ENCODE measurements around the gene SSR4.

DNA sequence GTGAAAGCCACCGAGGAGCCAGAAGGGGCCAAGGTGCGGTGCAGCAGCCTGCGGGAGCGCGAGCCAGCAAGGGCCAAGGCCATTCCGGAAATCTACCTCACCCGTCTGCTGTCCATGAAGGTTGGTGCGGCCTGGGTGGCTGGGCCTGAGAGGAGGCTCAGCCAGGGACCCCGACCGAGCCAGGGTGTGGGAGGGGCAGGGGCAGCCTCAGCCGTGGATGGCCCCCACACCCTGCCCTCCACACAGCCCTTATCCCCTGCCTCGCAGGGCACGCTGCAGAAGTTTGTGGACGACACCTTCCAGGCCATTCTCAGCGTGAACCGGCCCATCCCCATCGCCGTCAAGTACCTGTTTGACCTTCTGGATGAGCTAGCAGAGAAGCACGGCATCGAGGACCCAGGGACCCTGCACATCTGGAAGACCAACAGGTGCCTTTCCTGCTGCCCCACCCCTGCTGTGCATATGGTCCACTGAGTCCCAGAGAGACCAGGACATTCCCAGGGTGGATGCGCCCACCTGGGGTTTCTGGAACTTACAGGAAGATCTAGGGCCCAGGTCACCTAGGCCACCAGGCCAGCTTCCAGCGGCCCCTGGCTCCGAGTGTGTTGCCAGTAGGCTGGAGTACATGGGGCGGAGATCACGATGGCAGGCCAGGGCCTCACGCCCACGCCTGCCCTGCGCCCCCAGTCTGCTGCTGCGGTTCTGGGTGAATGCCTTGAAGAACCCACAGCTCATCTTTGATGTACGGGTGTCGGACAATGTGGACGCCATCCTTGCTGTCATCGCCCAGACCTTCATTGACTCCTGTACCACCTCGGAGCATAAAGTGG, 17.0 kb upstream of the SSR4 start:
- TF ChIP-seq EZH2phosphoT487 (IDR thresholded peaks at IDR 0.05; ENCODE audit: borderline replicate concordance) (no peak), POLR2AphosphoS5 (IDR thresholded peaks at IDR 0.05; ENCODE audit: low read depth, low read length) (no peak), EGR1 (IDR thresholded peaks at IDR 0.05; ENCODE audit: low read depth) (no peak), POLR2A (IDR thresholded peaks at IDR 0.05; ENCODE audit: borderline replicate concordance, extremely low read depth, insufficient read depth, insufficient read length) (no peak)
- TF ChIP-seq, protein P1, sequence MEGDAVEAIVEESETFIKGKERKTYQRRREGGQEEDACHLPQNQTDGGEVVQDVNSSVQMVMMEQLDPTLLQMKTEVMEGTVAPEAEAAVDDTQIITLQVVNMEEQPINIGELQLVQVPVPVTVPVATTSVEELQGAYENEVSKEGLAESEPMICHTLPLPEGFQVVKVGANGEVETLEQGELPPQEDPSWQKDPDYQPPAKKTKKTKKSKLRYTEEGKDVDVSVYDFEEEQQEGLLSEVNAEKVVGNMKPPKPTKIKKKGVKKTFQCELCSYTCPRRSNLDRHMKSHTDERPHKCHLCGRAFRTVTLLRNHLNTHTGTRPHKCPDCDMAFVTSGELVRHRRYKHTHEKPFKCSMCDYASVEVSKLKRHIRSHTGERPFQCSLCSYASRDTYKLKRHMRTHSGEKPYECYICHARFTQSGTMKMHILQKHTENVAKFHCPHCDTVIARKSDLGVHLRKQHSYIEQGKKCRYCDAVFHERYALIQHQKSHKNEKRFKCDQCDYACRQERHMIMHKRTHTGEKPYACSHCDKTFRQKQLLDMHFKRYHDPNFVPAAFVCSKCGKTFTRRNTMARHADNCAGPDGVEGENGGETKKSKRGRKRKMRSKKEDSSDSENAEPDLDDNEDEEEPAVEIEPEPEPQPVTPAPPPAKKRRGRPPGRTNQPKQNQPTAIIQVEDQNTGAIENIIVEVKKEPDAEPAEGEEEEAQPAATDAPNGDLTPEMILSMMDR (IDR thresholded peaks at IDR 0.05 in 2 of 3, conservative IDR thresholded peaks at IDR 0.05 in 1 of 3; ENCODE audit: borderline replicate concordance in 1 of 3, insufficient read depth in 1 of 3, low read depth in 2 of 3, low read length in 2 of 3) = no peak

All from HCT116 (cell line).